ES-I3 (cell line): Measurements from ENCODE around the gene TNFRSF1B.

Experiments
- H3K36me3 ChIP-seq: 2 replicates; pipeline ENCODE4 v1.6.1; 2013; ENCODE audit warnings: mild to moderate bottlenecking, low read length, control low read depth, moderate library complexity; ENCODE audit not compliant: insufficient read depth
- H3K4me1 ChIP-seq: 2 replicates; pipeline ENCODE4 v1.6.1; 2013; ENCODE audit warnings: mild to moderate bottlenecking, control low read depth, low read length; ENCODE audit not compliant: insufficient read depth
- H3K9ac ChIP-seq: 2 replicates; pipeline ENCODE4 v1.6.1; 2013; ENCODE audit warnings: low read depth, mild to moderate bottlenecking, low read length, moderate library complexity
- H3K9me3 ChIP-seq: 2 replicates; pipeline ENCODE4 v1.6.1; 2013; ENCODE audit warnings: mild to moderate bottlenecking, low read length, moderate library complexity; ENCODE audit not compliant: control insufficient read depth, insufficient read depth

The TNFRSF1B gene

GRCh38 chr1:12166834-12167492 is at the start of gene TNFRSF1B:
TNFRSF1B (plus strand) TSS chr1:12166991; CDS start chr1:12167092, 101 bp downstream.
- peak within 1 kb of the TSS; percentile 43; the same call in 1 of the 2 replicates for H3K9ac ChIP-seq
- H3K4me1 ChIP-seq: peaks cover 10% of the 10 kb centered on the region; the same call in 1 of the 2 replicates
- H3K9me3 ChIP-seq: no peaks in the 10 kb centered on the region
- no peaks in the 10 kb centered on the region for H3K36me3 ChIP-seq

GRCh38 chr1:12121212-12122003 is 45.4 kb upstream of the TNFRSF1B start:
- H3K36me3 ChIP-seq: peaks cover 6% of the 10 kb centered on the region; the same call in 1 of the 2 replicates
- no peaks in the 10 kb centered on the region for H3K9me3 ChIP-seq
- no peak overlapping the region for H3K9ac ChIP-seq
- no peaks in the 10 kb centered on the region; the same call in 1 of the 2 replicates for H3K4me1 ChIP-seq

DNA sequence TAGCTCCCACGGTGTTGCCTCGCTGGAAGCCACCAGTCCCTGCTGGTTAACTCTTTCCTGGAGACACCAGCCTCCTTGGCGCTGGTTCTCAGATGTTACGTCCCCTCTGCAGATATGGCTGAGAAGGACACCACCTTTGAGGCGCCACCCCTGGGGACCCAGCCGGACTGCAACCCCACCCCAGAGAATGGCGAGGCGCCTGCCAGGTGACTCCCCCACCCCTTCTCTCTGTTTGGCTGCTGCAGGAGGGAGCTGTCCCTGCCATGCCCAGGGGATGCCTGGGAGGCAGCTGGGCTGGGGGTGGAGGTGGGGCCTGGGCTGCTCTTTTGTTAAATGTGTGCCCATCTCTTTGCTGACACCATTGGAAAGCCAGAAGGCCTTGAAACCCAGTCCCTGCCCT is 43.6 kb upstream of the TNFRSF1B start:
- no peaks in the 10 kb centered on the region for H3K9me3 ChIP-seq
- no peak overlapping the region for H3K9ac ChIP-seq
- no peaks in the 10 kb centered on the region; the same call in 1 of the 2 replicates for H3K4me1 ChIP-seq
- peaks cover 7% of the 10 kb centered on the region; the same call in 1 of the 2 replicates for H3K36me3 ChIP-seq

- H3K36me3 ChIP-seq: peaks cover 7% of the 10 kb centered on the region; the same call in 1 of the 2 replicates
- H3K4me1 ChIP-seq: no peaks in the 10 kb centered on the region; the same call in 1 of the 2 replicates
- no peaks in the 10 kb centered on the region for H3K9me3 ChIP-seq
- H3K9ac ChIP-seq: no peak overlapping the region
Observed at GRCh38 chr1:12124693-12125421, 41.9 kb upstream of the TNFRSF1B start.

- Histone ChIP-seq H3K9me3 (no peaks in the 10 kb centered on the region), H3K36me3 (peaks cover 5% of the 10 kb centered on the region; the same call in 1 of the 2 replicates), H3K9ac (no peak overlapping the region), H3K4me1 (no peaks in the 10 kb centered on the region; the same call in 1 of the 2 replicates)
Observed at GRCh38 chr1:12125422-12126355, 41.1 kb upstream of the TNFRSF1B start.

DNA sequence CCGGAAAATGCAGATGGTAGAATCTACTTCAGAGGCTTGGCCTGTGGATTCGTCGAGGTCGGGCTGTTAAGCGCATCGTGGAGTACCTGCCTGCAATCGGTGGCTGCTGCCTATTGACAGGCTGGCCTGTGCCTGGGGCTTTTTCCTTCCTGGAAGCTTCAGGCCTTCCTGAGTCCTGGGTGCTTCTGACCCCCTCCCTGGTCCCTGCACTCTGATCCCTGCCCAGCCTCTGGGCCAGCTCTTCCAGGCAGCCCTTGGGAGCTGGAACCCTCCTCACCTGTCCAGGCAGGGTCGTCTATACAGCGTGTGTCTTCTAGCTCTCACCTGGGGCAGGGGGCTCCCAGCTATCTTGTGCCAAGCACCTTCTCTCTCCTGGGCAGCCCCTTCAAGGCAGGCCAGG is 40.0 kb upstream of the TNFRSF1B start:
- Histone ChIP-seq H3K9ac (no peak overlapping the region), H3K4me1 (no peaks in the 10 kb centered on the region; the same call in 1 of the 2 replicates), H3K9me3 (no peaks in the 10 kb centered on the region), H3K36me3 (peaks cover 2% of the 10 kb centered on the region; the same call in 1 of the 2 replicates)

DNA sequence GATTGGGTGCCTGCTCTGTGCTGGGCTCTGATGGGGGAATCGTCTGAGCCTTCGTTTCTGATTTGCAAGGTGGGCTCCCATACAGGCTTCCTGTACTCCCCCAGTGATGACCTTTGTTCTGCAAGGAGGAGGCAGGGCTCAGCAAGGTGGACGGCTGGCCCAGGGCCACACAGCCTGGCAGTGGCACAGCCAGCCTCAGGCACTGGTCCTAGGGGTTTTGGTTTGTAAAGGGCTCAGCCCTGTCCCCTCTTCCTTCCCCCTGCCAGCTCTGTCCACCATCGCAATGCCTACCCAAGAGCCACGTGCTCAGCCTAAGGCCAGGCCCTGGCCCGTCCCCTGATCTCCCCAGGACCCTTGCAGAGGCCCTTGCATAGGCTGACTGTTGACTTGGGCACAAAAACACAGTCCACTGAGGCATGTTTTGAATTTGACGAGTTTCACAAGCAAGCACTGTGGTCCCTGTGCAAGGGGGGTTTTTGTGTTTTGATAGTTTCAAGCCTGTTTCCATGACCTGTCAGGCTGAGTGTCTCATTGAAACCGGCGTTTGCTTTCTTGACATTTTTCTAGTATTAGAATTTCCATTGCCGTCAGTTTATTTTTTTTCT is 39.5 kb upstream of the TNFRSF1B start:
- Histone ChIP-seq H3K36me3 (0 out of 2 replicates have a peak, but pooled peaks cover 2% of the 10 kb centered on the region), H3K9me3 (no peaks in the 10 kb centered on the region), H3K9ac (no peak overlapping the region), H3K4me1 (no peaks in the 10 kb centered on the region; the same call in 1 of the 2 replicates)

GRCh38 chr1:12128120-12128519 is 38.7 kb upstream of the TNFRSF1B start:
- no peaks in the 10 kb centered on the region for H3K9me3 ChIP-seq
- no peak overlapping the region for H3K9ac ChIP-seq
- H3K4me1 ChIP-seq: no peaks in the 10 kb centered on the region; the same call in 1 of the 2 replicates
- H3K36me3 ChIP-seq: 0 out of 2 replicates have a peak, but pooled peaks cover 2% of the 10 kb centered on the region

- H3K4me1 ChIP-seq: no peaks in the 10 kb centered on the region; the same call in 1 of the 2 replicates
- no peak overlapping the region for H3K9ac ChIP-seq
- 0 out of 2 replicates have a peak, but pooled peaks cover 2% of the 10 kb centered on the region for H3K36me3 ChIP-seq
- H3K9me3 ChIP-seq: no peaks in the 10 kb centered on the region
Observed at GRCh38 chr1:12129624-12130023, 37.2 kb upstream of the TNFRSF1B start.

DNA sequence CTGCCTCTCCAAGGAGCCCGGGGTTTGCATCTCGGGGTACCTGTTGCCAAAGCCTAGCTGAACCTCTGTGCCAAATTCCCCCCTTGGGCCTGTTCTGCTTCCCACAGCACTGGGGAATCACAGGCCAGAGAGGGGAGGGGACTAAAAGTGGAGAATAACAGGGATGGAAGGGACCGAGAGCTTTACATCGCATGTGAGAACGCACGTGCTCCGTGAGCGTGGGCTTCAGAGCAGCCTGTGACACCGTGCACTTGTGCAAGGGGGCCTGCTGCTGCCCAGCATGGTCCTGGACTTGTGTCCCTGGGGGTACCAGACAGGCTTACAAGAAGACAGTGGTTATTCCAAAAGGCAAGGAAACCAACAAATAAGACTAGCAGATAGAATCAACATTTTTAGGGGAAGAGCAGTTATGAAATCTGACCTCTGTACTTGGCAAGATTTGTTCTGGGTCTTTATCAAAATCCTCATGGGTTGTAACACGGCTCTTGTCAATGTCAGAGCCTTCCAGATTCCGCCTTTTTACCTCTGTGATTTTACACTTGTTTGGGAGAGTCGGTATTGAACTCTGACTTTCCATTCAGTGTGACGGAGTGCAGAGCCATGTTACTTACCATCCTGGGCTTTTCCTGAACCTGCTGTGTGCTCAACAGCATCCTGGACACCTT is 36.2 kb upstream of the TNFRSF1B start:
- Histone ChIP-seq H3K9ac (no peak overlapping the region), H3K9me3 (no peaks in the 10 kb centered on the region)

GRCh38 chr1:12132078-12132477 is 34.7 kb upstream of the TNFRSF1B start:
- Histone ChIP-seq H3K4me1 (no peaks in the 10 kb centered on the region), H3K36me3 (no peaks in the 10 kb centered on the region), H3K9me3 (no peaks in the 10 kb centered on the region), H3K9ac (no peak overlapping the region)

More for the DNA sequence above, 36.2 kb upstream of the TNFRSF1B start:
- H3K4me1 ChIP-seq: no peaks in the 10 kb centered on the region
- H3K36me3 ChIP-seq: 0 out of 2 replicates have a peak, but pooled peaks cover 2% of the 10 kb centered on the region

DNA sequence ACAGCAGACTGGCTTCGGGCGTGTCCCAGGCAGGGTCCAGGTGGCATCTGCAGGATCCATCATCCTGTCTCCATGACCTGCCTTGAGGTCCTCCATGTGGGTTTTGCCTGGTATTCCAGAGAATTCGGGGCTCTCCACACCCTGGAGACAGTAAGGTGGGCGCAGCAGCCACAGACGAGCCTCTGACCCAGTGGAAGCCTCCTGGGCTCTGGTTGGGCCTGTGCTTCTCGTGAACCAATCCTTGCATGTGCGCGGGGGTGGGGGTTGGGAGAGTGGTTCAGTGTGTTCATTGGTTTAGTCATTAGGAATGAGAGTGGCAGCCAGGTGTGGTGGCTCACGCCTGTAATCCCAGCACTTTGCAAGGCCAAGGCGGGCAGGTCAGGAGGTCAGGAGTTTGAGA is 32.1 kb upstream of the TNFRSF1B start:
- Histone ChIP-seq H3K4me1 (no peaks in the 10 kb centered on the region), H3K36me3 (no peaks in the 10 kb centered on the region; the same call in 1 of the 2 replicates), H3K9ac (no peak overlapping the region), H3K9me3 (no peaks in the 10 kb centered on the region)
